ENCODE data around the gene IMP3.

GRCh38 chr15:75688278-75688557, 48.2 kb upstream of the IMP3 start:
- TF ChIP-seq CTCF (IDR thresholded peaks at IDR 0.05) (no peak), POLR2A (IDR thresholded peaks at IDR 0.05) (no peak)

All from uterus (tissue), 2 donors.